HCT116 (cell line): ENCODE measurements around the gene ABCB1. TPM values are rescaled to one million over a fixed set of nuclear protein-coding genes. Genes with fewer than 3 reads are reported as not detected.

ENCODE experiments used
- ATAC-seq: fragments of 200-7000 bp; cut with Tn5 transposase; 2 replicates; pipeline ENCODE4 v1.9.1; 2020; ENCODE audit warnings: mild to moderate bottlenecking, moderate library complexity
- BruUV-seq: library from RNA; stranded (reverse); fragments of 400-500 nt; replicated peaks from 2 replicates; lab custom pipeline; 2021; lab: Mats Ljungman, UMichigan
- CTCF ChIA-PET: fragments of 300-600 bp; sonication (Branson Sonifier 250); formaldehyde crosslinking; loops from one replicate; lab custom pipeline; 2021; ENCODE audit warnings: antibody characterized with exemption; lab: Charles Lee
- POLR2A ChIA-PET: fragments of 300-600, 350-600 bp; sonication (Branson Sonifier 250); formaldehyde crosslinking; loops from one replicate; lab custom pipeline; 2021; ENCODE audit warnings: antibody characterized with exemption; lab: Charles Lee
- RAD21 ChIA-PET, 2 experiments: fragments of 300-600 bp; sonication (Branson Sonifier 250); formaldehyde crosslinking; loops; one replicate each; lab custom pipeline; 2023; ENCODE audit warnings: low total read pairs in 2 of 2; ENCODE audit not compliant: uncharacterized antibody in 2 of 2, unreplicated experiment in 2 of 2, low non-redundant PET in 1 of 2; lab: Charles Lee
- DNase-seq: peaks from one replicate; pipeline ENCODE4 v3.0.0-alpha.2; 2010; ENCODE audit warnings: low read depth, low spot score
- H2AFZ ChIP-seq: fragments of 200-600 bp; shearing (Covaris generic), sonication (generic); 2 replicates; pipeline ENCODE4 v1.6.1; 2017; ENCODE audit warnings: low read depth, mixed run types, mixed read lengths, antibody characterized with exemption, low read length; ENCODE audit not compliant: poor library complexity, severe bottlenecking
- H3K27ac ChIP-seq: 2 replicates; pipeline ENCODE4 v1.5.1; 2012; ENCODE audit warnings: low read depth, low read length
- H3K27me3 ChIP-seq: fragments of 200-600 bp; sonication (generic); 2 replicates; pipeline ENCODE4 v1.6.1; 2016; ENCODE audit warnings: mixed run types, low read length, mixed read lengths; ENCODE audit not compliant: insufficient read depth
- H3K36me3 ChIP-seq, 2 experiments: fragments of 200-500 bp in 1 of 2; fragments of 200-600 bp in 1 of 2; sonication (Bioruptor generic) in 1 of 2; sonication (generic) in 1 of 2; 2 replicates each; pipeline versions ENCODE4 v1.5.1 to v1.6.1; 2014 to 2016; ENCODE audit warnings: low read length in 2 of 2, inconsistent platforms in 1 of 2, mixed read lengths in 1 of 2, mixed run types in 1 of 2; ENCODE audit not compliant: insufficient read depth in 2 of 2, control insufficient read depth in 1 of 2
- H3K4me1 ChIP-seq, 2 experiments: fragments of 200-600 bp in 1 of 2; sonication (generic) in 1 of 2; 2 replicates each; pipeline versions ENCODE4 v1.5.1 to v1.6.1; 2012 to 2017; ENCODE audit warnings: low read length in 2 of 2, inconsistent platforms in 1 of 2, mild to moderate bottlenecking in 1 of 2, mixed read lengths in 1 of 2, mixed run types in 1 of 2, moderate library complexity in 1 of 2; ENCODE audit not compliant: insufficient read depth in 2 of 2, control insufficient read depth in 1 of 2
- H3K4me2 ChIP-seq: fragments of 200-600 bp; sonication (generic); 2 replicates; pipeline ENCODE4 v1.6.1; 2017; ENCODE audit warnings: mixed run types, low read length, mixed read lengths
- H3K4me3 ChIP-seq, 2 experiments: fragments of 200-600 bp in 1 of 2; sonication (generic) in 1 of 2; replicated peaks in 1 of 2; 2 replicates each; pipeline ENCODE4 v1.5.1; 2011 to 2016; ENCODE audit warnings: low read length in 2 of 2, control low read depth in 1 of 2, low read depth in 1 of 2, mild to moderate bottlenecking in 1 of 2, mixed read lengths in 1 of 2, mixed run types in 1 of 2
- H3K79me2 ChIP-seq: fragments of 200-600 bp; sonication (generic); 2 replicates; pipeline ENCODE4 v1.6.1; 2017; ENCODE audit warnings: mild to moderate bottlenecking, mixed run types, low read length, moderate library complexity, mixed read lengths; ENCODE audit not compliant: insufficient read depth
- H3K9ac ChIP-seq: fragments of 200-600 bp; sonication (generic); 2 replicates; pipeline ENCODE4 v1.6.1; 2016; ENCODE audit warnings: low read length, mixed read lengths
- H3K9me2 ChIP-seq: fragments of 200-600 bp; sonication (generic), shearing (Covaris generic); 2 replicates; pipeline ENCODE4 v1.6.1; 2017; ENCODE audit warnings: mixed run types, mild to moderate bottlenecking, moderate library complexity; ENCODE audit not compliant: insufficient read depth
- H3K9me3 ChIP-seq, 2 experiments: fragments of 200-500 bp in 1 of 2; fragments of 200-600 bp in 1 of 2; sonication (Bioruptor generic) in 1 of 2; sonication (generic) in 1 of 2; 2 replicates each; pipeline ENCODE4 v1.6.1; 2014 to 2017; ENCODE audit warnings: low read length in 2 of 2, mixed read lengths in 2 of 2, inconsistent platforms in 1 of 2, low read depth in 1 of 2, mild to moderate bottlenecking in 1 of 2, mixed run types in 1 of 2, moderate library complexity in 1 of 2; ENCODE audit not compliant: control insufficient read depth in 1 of 2, insufficient read depth in 1 of 2
- H4K20me1 ChIP-seq: fragments of 200-600 bp; sonication (generic), shearing (Covaris generic); 2 replicates; pipeline ENCODE4 v1.6.1; 2017; ENCODE audit warnings: mixed run types, mild to moderate bottlenecking, moderate library complexity; ENCODE audit not compliant: insufficient read depth
- CBX3 ChIP-seq: IDR thresholded peaks from 2 replicates; pipeline ENCODE4 v1.6.1; 2012; ENCODE audit warnings: low read depth
- CEBPB ChIP-seq: IDR thresholded peaks from 2 replicates; pipeline ENCODE4 v1.6.1; 2012; ENCODE audit warnings: low read depth
- EZH2 ChIP-seq: fragments of 200-600 bp; sonication (generic); IDR thresholded peaks from 2 replicates; pipeline ENCODE4 v1.6.1; 2017; ENCODE audit warnings: antibody characterized with exemption, mixed run types
- EZH2phosphoT487 ChIP-seq: fragments of 200-600 bp; IDR thresholded peaks from 2 replicates; pipeline ENCODE4 v1.6.1; 2018; ENCODE audit warnings: antibody characterized with exemption, borderline replicate concordance
- FOSL1 ChIP-seq: IDR thresholded peaks from 2 replicates; pipeline ENCODE4 v1.6.1; 2012; ENCODE audit warnings: low read depth
- JUND ChIP-seq: IDR thresholded peaks from 2 replicates; pipeline ENCODE4 v1.6.1; 2012
- POLR2A ChIP-seq: IDR thresholded peaks from 2 replicates; pipeline ENCODE4 v1.7.0; 2011; ENCODE audit warnings: borderline replicate concordance; ENCODE audit not compliant: insufficient read depth, insufficient read length; ENCODE audit errors: extremely low read depth
- RAD21 ChIP-seq: IDR thresholded peaks from 2 replicates; pipeline ENCODE4 v1.6.1; 2012; ENCODE audit warnings: low read depth, mild to moderate bottlenecking
- SIN3A ChIP-seq: IDR thresholded peaks from 2 replicates; pipeline ENCODE4 v1.6.1; 2012; ENCODE audit warnings: low read depth
- SP1 ChIP-seq: IDR thresholded peaks from 2 replicates; pipeline ENCODE4 v1.6.1; 2012; ENCODE audit warnings: low read depth
- SRF ChIP-seq: IDR thresholded peaks from 2 replicates; pipeline ENCODE4 v1.6.1; 2012; ENCODE audit warnings: low read depth
- TCF7L2 ChIP-seq: IDR thresholded peaks from 2 replicates; pipeline ENCODE4 v1.7.0; 2011; ENCODE audit warnings: borderline replicate concordance, inconsistent platforms; ENCODE audit not compliant: insufficient read depth, insufficient read length; ENCODE audit errors: extremely low read depth
- YY1 ChIP-seq: IDR thresholded peaks from 2 replicates; pipeline ENCODE4 v1.6.1; 2011; ENCODE audit warnings: low read length, low read depth, moderate library complexity, mild to moderate bottlenecking; ENCODE audit not compliant: insufficient replicate concordance; ENCODE audit errors: extremely low read depth
- ZFX ChIP-seq: fragments of 450-650 bp; IDR thresholded peaks from 2 replicates; pipeline ENCODE4 v1.6.1; 2017
- ZNF274 ChIP-seq: fragments of 200-500 bp; sonication (Bioruptor generic); IDR thresholded peaks from 2 replicates; pipeline ENCODE4 v1.6.1; 2014; ENCODE audit warnings: mild to moderate bottlenecking, low read depth, low read length, inconsistent platforms
- intact Hi-C: fragments of 100-400 bp; cut with micrococcal nuclease; formaldehyde crosslinking; loops from 2 replicates; pipeline ENCODE4 v1.10.0; 2022
- total RNA-seq: library from RNA; stranded (reverse); gene quantifications from one replicate; pipeline ENCODE4 v1.2.1, GENCODE V29; 2021; ENCODE audit not compliant: unreplicated experiment
- TF ChIP-seq, protein P1 (sequence below): IDR thresholded peaks from 2 replicates; pipeline ENCODE4 v1.6.1; 2012
- TF ChIP-seq, protein P2 (sequence below): IDR thresholded peaks from 2 replicates; pipeline ENCODE4 v1.6.1; 2012; ENCODE audit warnings: low read depth
- TF ChIP-seq, protein P3 (sequence below): IDR thresholded peaks from 2 replicates; pipeline ENCODE4 v1.6.1; 2012

Gene ABCB1
- total RNA-seq, 1 experiment from 2014 or later, result 1.8 TPM

DNA sequence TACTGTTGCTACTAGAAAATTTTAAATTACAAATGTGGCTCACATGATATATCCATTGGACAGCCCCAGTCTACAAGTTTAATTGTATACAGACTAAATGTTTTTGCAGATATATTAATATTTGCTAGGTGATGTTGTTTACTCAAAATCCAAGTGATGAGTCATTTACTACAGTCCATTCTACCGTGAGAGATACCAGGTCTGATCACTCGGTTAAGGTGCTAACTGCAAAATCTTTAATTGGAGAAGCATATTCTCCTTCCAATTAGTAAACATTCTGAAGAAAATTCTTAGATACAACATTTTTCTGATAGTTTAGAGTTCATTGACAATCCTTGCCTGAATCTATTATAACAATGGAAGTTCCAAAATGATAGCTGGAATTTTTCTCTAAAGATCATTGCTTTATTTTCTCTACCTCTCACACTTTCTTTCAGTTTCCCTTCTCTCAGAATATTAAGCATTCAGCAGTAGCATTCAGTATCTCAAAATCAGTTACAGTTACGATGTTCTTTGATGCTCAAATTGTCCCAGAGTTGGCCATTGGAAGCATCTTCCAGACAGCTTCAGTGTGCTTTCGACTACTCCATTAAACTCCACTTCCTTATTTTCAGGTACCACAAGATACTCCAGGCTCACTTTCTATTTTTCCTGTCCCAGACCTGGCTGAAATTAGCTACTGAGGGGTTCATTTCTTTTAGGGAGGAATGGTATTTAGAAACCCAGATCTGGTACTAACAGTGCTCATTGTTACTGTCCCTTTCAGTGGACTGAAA is 2.3 kb downstream of the ABCB1 start:
- POLR2A ChIA-PET, result no interaction called here
- H3K27me3 ChIP-seq, result no peaks in the 10 kb centered on the region

DNA sequence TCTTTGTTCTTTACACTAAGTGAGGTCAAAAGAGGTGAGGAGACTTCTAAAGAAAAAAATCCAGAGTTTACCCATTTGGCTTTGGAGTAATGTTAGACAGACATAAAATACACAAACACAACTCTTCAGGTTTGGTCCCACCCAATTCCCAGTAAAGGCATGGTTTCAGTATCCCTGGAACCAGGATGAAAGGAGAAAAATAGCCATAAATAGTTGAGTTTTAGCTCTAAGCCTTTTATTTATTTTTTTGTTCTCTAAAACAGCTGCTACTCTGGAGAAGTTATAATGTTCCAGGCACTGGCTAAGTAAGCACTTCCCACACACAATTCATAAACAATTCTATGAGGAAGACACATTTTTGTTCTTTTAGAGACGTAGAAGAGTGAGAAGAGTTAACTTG is 4.0 kb downstream of the ABCB1 start:
- DNase-seq (no peak), ATAC-seq (no peak)
- Histone ChIP-seq H3K27me3 (no peaks in the 10 kb centered on the region), H3K4me3 (no peak overlapping the region), H3K36me3 (no peaks in the 10 kb centered on the region), H3K4me1 (no peaks in the 10 kb centered on the region; a peak in 1 of 4 replicates), H3K4me2 (no peak overlapping the region), H3K27ac (no peak overlapping the region), H3K9me3 (no peaks in the 10 kb centered on the region), H4K20me1 (no peaks in the 10 kb centered on the region), H3K9me2 (no peaks in the 10 kb centered on the region), H3K79me2 (no peaks in the 10 kb centered on the region), H2AFZ (no peak overlapping the region), H3K9ac (no peak overlapping the region)
- ChIA-PET POLR2A (no interaction called here), CTCF (no interaction called here), RAD21 (no interaction called here)
- intact Hi-C loops, result no loop called here
- BruUV-seq, result no TSS peak
- TF ChIP-seq CBX3 (no peak), SP1 (no peak), POLR2A (no peak), SIN3A (no peak), EZH2phosphoT487 (no peak), TCF7L2 (no peak), CEBPB (no peak), YY1 (no peak), JUND (no peak), EZH2 (no peak), ZNF274 (no peak), FOSL1 (no peak), SRF (no peak)
- TF ChIP-seq, protein P1, sequence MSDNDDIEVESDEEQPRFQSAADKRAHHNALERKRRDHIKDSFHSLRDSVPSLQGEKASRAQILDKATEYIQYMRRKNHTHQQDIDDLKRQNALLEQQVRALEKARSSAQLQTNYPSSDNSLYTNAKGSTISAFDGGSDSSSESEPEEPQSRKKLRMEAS, result no peak
- TF ChIP-seq, protein P2, sequence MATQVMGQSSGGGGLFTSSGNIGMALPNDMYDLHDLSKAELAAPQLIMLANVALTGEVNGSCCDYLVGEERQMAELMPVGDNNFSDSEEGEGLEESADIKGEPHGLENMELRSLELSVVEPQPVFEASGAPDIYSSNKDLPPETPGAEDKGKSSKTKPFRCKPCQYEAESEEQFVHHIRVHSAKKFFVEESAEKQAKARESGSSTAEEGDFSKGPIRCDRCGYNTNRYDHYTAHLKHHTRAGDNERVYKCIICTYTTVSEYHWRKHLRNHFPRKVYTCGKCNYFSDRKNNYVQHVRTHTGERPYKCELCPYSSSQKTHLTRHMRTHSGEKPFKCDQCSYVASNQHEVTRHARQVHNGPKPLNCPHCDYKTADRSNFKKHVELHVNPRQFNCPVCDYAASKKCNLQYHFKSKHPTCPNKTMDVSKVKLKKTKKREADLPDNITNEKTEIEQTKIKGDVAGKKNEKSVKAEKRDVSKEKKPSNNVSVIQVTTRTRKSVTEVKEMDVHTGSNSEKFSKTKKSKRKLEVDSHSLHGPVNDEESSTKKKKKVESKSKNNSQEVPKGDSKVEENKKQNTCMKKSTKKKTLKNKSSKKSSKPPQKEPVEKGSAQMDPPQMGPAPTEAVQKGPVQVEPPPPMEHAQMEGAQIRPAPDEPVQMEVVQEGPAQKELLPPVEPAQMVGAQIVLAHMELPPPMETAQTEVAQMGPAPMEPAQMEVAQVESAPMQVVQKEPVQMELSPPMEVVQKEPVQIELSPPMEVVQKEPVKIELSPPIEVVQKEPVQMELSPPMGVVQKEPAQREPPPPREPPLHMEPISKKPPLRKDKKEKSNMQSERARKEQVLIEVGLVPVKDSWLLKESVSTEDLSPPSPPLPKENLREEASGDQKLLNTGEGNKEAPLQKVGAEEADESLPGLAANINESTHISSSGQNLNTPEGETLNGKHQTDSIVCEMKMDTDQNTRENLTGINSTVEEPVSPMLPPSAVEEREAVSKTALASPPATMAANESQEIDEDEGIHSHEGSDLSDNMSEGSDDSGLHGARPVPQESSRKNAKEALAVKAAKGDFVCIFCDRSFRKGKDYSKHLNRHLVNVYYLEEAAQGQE, result no peak
- TF ChIP-seq, protein P3, sequence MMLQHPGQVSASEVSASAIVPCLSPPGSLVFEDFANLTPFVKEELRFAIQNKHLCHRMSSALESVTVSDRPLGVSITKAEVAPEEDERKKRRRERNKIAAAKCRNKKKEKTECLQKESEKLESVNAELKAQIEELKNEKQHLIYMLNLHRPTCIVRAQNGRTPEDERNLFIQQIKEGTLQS, result no peak

More for the DNA sequence above, 2.3 kb downstream of the ABCB1 start:
- no TSS peak for BruUV-seq
- ChIA-PET CTCF (no interaction called here), RAD21 (no interaction called here)
- ATAC-seq (no peak), DNase-seq (no peak)
- Histone ChIP-seq H3K9ac (no peak overlapping the region), H3K79me2 (no peaks in the 10 kb centered on the region), H3K27ac (no peak overlapping the region), H2AFZ (no peak overlapping the region), H3K9me2 (no peaks in the 10 kb centered on the region)
- TF ChIP-seq SP1, result no peak
- no peak for TF ChIP-seq SIN3A
- no peak for TF ChIP-seq ZFX
- TF ChIP-seq SRF, result no peak
- no peak for TF ChIP-seq RAD21
- TF ChIP-seq, protein P3, result no peak
- TF ChIP-seq, all 23 proteins: peak for 0
- Histone ChIP-seq H4K20me1 (no peaks in the 10 kb centered on the region), H3K36me3 (no peaks in the 10 kb centered on the region), H3K4me1 (no peaks in the 10 kb centered on the region; a peak in 1 of 4 replicates), H3K9me3 (no peaks in the 10 kb centered on the region), H3K4me2 (no peak overlapping the region), H3K4me3 (no peak overlapping the region)
- intact Hi-C loops, result no loop called here
